Breast epithelium (tissue), 4 donors: ENCODE measurements around the gene CXXC5. TPM values are rescaled to one million over a fixed set of nuclear protein-coding genes. Genes with fewer than 3 reads are reported as not detected.

Experiments
- DNase-seq, 2 donors: peaks; one replicate each; pipeline ENCODE4 v3.0.0-alpha.2; 2019; ENCODE audit warnings: low spot score in 2 of 2
- H3K27ac ChIP-seq, 2 donors: fragments of 200-600 bp; sonication (generic) in 1 of 2; one replicate each; pipeline ENCODE4 v1.5.1; 2016 to 2019; ENCODE audit warnings: mild to moderate bottlenecking in 1 of 2
- H3K27me3 ChIP-seq, 2 donors: fragments of 200-600 bp; sonication (generic) in 1 of 2; one replicate each; pipeline versions ENCODE4 v1.5.1 to v1.6.0; 2017 to 2019; ENCODE audit warnings: control low read depth in 1 of 2, mild to moderate bottlenecking in 1 of 2
- H3K36me3 ChIP-seq: fragments of 200-600 bp; one replicate; pipeline ENCODE4 v1.5.1; 2019
- H3K4me1 ChIP-seq, 2 donors: fragments of 200-600 bp; sonication (generic); one replicate each; pipeline ENCODE4 v1.5.1; 2016 to 2019; ENCODE audit warnings: control low read depth in 1 of 2
- H3K4me3 ChIP-seq, 3 donors: fragments of 200-600 bp; sonication (generic); 1 replicate in 2 of 3; 2 replicates in 1 of 3; pipeline ENCODE4 v1.5.1; 2016 to 2019; ENCODE audit warnings: mild to moderate bottlenecking in 3 of 3, moderate library complexity in 2 of 3
- H3K9me3 ChIP-seq, 2 donors: fragments of 200-600 bp; sonication (generic) in 1 of 2; one replicate each; pipeline ENCODE4 v1.5.1; 2016 to 2019; ENCODE audit warnings: control low read depth in 1 of 2
- POLR2A ChIP-seq: fragments of 450-650 bp; IDR thresholded peaks from one replicate; pipeline ENCODE4 v1.6.1; 2016; ENCODE audit warnings: antibody characterized with exemption, mild to moderate bottlenecking, moderate library complexity
- POLR2AphosphoS5 ChIP-seq, 3 donors: sonication (generic); formaldehyde crosslinking; IDR thresholded peaks; one replicate each; pipeline ENCODE4 v1.6.1; 2017; ENCODE audit warnings: antibody characterized with exemption in 3 of 3
- intact Hi-C: fragments of 100-400 bp; cut with DNase I; formaldehyde crosslinking; loops from one replicate; pipeline ENCODE4 v1.15.1; 2023; ENCODE audit warnings: low total_unique reads
- total RNA-seq, 3 donors: library from RNA; depleted of rRNA; stranded (reverse); fragments of >200 nt; gene quantifications; one replicate each; pipeline ENCODE4 v1.1.0, GENCODE V29; 2016
- TF ChIP-seq, protein P1 (sequence below), 3 donors: fragments of 450-650 bp; IDR thresholded peaks; one replicate each; pipeline ENCODE4 v1.5.1; 2016 to 2017; ENCODE audit warnings: antibody characterized with exemption in 3 of 3, mild to moderate bottlenecking in 3 of 3, moderate library complexity in 3 of 3

Gene CXXC5
- total RNA-seq, 3 donors from 2014 or later = 33.9 to 66.9 (median 38.3) TPM

DNA sequence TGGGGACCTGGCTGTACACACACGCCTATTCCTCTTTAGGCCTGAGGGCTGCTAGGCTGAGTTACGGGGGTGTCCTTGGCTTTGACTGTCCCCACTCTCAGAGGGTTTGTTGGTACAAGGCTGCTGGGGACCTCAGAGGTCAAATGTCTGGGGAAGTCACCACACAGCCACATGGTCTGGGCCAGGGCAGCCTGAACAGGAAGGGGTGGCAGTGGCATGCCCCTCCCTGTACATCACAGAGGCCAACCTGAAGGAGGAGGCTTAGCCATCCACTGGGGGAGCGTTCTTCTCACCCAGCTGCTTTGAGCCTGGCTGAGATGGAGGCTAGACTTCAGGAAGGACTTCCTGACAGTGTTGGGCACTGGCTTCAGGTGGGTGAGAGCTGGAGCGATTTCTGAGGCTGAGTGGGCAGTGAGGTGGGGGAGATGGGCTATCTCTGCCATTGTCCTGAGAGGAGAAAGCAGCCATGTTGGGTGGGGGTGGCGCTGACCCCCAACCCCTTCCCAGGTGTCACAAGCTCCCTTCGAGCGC lies 36.3 kb downstream of the CXXC5 start:
- peak overlapping the region; percentile 77 to 78 for H3K27ac ChIP-seq
- H3K36me3 ChIP-seq = no peaks in the 10 kb centered on the region
- H3K4me1 ChIP-seq = peaks cover 1% of the 10 kb centered on the region in 2 donors
- DNase-seq = no peak
- H3K27me3 ChIP-seq = no peaks in the 10 kb centered on the region
- TF ChIP-seq POLR2AphosphoS5 (IDR thresholded peaks at IDR 0.05) = no peak
- TF ChIP-seq, protein P1, sequence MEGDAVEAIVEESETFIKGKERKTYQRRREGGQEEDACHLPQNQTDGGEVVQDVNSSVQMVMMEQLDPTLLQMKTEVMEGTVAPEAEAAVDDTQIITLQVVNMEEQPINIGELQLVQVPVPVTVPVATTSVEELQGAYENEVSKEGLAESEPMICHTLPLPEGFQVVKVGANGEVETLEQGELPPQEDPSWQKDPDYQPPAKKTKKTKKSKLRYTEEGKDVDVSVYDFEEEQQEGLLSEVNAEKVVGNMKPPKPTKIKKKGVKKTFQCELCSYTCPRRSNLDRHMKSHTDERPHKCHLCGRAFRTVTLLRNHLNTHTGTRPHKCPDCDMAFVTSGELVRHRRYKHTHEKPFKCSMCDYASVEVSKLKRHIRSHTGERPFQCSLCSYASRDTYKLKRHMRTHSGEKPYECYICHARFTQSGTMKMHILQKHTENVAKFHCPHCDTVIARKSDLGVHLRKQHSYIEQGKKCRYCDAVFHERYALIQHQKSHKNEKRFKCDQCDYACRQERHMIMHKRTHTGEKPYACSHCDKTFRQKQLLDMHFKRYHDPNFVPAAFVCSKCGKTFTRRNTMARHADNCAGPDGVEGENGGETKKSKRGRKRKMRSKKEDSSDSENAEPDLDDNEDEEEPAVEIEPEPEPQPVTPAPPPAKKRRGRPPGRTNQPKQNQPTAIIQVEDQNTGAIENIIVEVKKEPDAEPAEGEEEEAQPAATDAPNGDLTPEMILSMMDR (IDR thresholded peaks at IDR 0.05) = no peak
- intact Hi-C loops = no loop called here
- H3K4me3 ChIP-seq = peak overlapping the region in 1 of 3 donors; percentile 0
- H3K9me3 ChIP-seq = no peaks in the 10 kb centered on the region

DNA sequence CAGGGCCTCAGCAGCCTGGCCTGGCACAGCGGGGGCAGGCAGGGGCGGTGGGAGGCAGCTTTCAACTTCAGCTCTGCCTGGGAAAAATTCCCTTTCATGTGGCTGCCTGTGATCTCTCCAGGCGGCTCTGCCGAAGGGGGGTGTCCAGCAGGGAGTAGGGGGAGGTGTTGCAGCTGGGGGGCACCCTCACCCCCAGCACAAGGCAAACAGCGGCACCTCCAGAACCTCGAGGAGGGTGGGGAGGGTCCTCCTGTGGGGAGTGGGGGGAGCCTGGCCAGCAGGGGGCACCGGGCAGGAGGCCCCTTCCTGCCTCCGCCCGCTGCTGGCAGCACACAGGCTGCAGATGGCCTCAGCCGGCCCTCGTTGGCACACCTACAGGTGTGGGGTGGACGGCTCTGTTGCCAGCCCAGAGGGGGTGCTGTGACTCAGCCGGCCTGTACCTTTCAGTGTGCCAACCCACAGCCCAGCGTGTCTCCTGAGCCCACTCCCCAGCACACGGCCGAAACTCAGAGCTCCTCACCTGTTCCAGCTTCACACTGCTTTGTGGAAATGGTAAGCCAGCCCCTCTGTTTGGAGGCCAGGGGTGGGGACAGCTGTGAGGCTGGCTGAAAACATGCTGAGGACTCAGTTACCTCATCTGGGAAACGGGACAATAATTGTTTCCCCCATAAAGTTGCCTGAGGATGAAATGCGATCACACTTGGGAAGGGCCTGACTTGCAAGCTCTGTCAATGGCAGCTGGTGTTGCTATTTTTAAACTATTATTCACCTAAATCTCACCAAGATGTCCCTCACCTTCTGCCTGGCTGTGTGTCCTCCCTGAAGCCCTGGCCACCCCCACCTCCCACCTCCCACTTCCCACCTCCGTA lies 37.0 kb downstream of the CXXC5 start:
- intact Hi-C loops = no loop called here
- Histone ChIP-seq H3K27me3 (no peaks in the 10 kb centered on the region), H3K27ac (peak overlapping the region; percentile 77 to 78), H3K4me1 (peaks cover 7 to 8% of the 10 kb centered on the region in 2 donors), H3K4me3 (peak overlapping the region in 1 of 3 donors; percentile 0), H3K9me3 (no peaks in the 10 kb centered on the region), H3K36me3 (no peaks in the 10 kb centered on the region)
- TF ChIP-seq, protein P1 (IDR thresholded peaks at IDR 0.05) = peak in 1 of 3 donors; percentile 22
- no peak for TF ChIP-seq POLR2A
- peak in 1 of 3 donors; percentile 13 for TF ChIP-seq POLR2AphosphoS5 (IDR thresholded peaks at IDR 0.05)
- DNase-seq = no peak

DNA sequence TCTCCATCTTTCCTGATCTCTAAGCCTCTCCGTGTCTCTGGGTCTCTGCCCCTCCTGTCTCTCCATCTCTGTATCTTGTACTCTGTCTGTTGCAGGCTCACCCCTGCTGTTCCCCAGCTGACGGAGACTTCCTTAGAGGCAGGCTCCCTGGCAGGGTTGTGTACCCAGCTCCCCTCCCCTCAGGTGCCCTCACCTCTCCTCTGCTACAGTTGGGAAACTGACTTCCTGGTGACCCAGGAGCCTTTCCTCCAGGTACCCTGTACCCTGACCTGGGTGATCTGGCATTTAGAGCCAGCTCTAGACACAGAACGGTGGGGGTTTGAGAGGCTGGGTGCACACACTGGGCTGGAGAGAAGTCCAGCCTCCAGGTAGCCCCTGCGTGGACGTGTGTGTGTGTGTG lies 37.7 kb downstream of the CXXC5 start:
- Histone ChIP-seq H3K36me3 (no peaks in the 10 kb centered on the region), H3K4me1 (peaks cover 7 to 8% of the 10 kb centered on the region in 2 donors), H3K4me3 (no peak overlapping the region), H3K9me3 (no peaks in the 10 kb centered on the region), H3K27me3 (no peaks in the 10 kb centered on the region), H3K27ac (peak overlapping the region; percentile 77 to 78)
- TF ChIP-seq POLR2AphosphoS5 (IDR thresholded peaks at IDR 0.05) (no peak), POLR2A (no peak)
- TF ChIP-seq, protein P1 (IDR thresholded peaks at IDR 0.05) = no peak
- DNase-seq = no peak
- intact Hi-C loops = no loop called here

DNA sequence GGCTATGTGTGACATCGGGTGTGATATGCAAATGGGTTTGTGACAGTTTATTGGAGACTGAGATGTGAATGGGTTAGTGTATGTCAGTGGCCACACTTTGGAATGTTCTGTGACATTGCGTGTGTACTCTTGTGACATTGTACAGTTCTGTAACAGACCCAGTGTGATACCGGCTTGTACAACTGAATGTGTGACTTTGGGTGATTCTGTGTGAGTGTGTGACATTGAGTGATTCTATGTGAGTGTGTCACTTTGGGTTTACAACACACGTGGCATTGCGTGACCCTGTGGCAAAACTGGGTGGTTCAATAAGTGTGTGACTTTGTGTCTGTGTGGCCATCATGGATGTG lies 38.2 kb downstream of the CXXC5 start:
- Histone ChIP-seq H3K9me3 (no peaks in the 10 kb centered on the region), H3K27me3 (no peaks in the 10 kb centered on the region), H3K4me1 (peaks cover 7 to 8% of the 10 kb centered on the region in 2 donors), H3K36me3 (no peaks in the 10 kb centered on the region), H3K4me3 (no peak overlapping the region), H3K27ac (peak overlapping the region; percentile 46 to 77)
- TF ChIP-seq POLR2A = no peak
- TF ChIP-seq, protein P1 (IDR thresholded peaks at IDR 0.05) = no peak
- TF ChIP-seq POLR2AphosphoS5 (IDR thresholded peaks at IDR 0.05) = no peak
- no peak for DNase-seq
- intact Hi-C loops = no loop called here
